Adrenal gland (tissue), 5 donors: ENCODE measurements around the gene GRK3.

Experiments
- CTCF ChIP-seq, 6 experiments: fragments of 450-650 bp in 4 of 6; fragments of 200-600 bp in 2 of 6; sonication (generic) in 1 of 6; IDR thresholded peaks; 1 replicate in 5 of 6; 2 replicates in 1 of 6; pipeline versions ENCODE4 v1.5.1 to v1.8.0; 2016 to 2021; ENCODE audit warnings: antibody characterized with exemption in 6 of 6, mild to moderate bottlenecking in 2 of 6, moderate library complexity in 1 of 6
- POLR2A ChIP-seq, 2 donors: fragments of 450-650 bp; IDR thresholded peaks; one replicate each; pipeline ENCODE4 v1.6.1; 2017; ENCODE audit warnings: antibody characterized with exemption in 2 of 2, mild to moderate bottlenecking in 2 of 2, moderate library complexity in 1 of 2
- donor health status: DM: no; HTN: no; CAD: no.

GRCh38 chr22:25680956-25681355 is 116.5 kb downstream of the GRK3 start:
- TF ChIP-seq CTCF (IDR thresholded peaks at IDR 0.05), result no peak
- no peak for TF ChIP-seq POLR2A (IDR thresholded peaks at IDR 0.05)
